HG03139 (cell line): Measurements from ENCODE around the gene EPM2AIP1.
A peak's percentile ranks its signal among the peaks of the same experiment; 100 is the strongest.
"Not testable (repeated sequence)": the region's sequence is repeated elsewhere in the genome, so short reads cannot be mapped to it uniquely, and the experiment has no call there.

ENCODE experiments used
- ATAC-seq: cut with Tn5 transposase; IDR thresholded peaks from one replicate; pipeline ENCODE4 v1.9.1; 2021; ENCODE audit not compliant: unreplicated experiment

EPM2AIP1 gene

GRCh38 chr3:36993326-36994283 is 674 bp upstream of the EPM2AIP1 start, which contains the start of gene MLH1:
Gene MLH1 (plus strand): TSS chr3:36993518. CDS start chr3:36993548, 30 bp downstream.
- peak; percentile 89 for ATAC-seq

GRCh38 chr3:36991923-36992805 is 767 bp downstream of the EPM2AIP1 start:
- no peak for ATAC-seq

- no peak for ATAC-seq
Observed at GRCh38 chr3:36991147-36991546, 1.8 kb downstream of the EPM2AIP1 start.

GRCh38 chr3:36989568-36989967 is 3.4 kb downstream of the EPM2AIP1 start:
- ATAC-seq, result no peak

- ATAC-seq, result no peak
Observed at GRCh38 chr3:36989005-36989404, 3.9 kb downstream of the EPM2AIP1 start.

- no peak for ATAC-seq
Observed at GRCh38 chr3:36988356-36988755, 4.6 kb downstream of the EPM2AIP1 start.

GRCh38 chr3:36981006-36981405 is 11.9 kb downstream of the EPM2AIP1 start:
- no peak for ATAC-seq

- ATAC-seq, result no peak
Observed at GRCh38 chr3:36973139-36973538, 19.8 kb downstream of the EPM2AIP1 start.

- ATAC-seq, result no peak
Observed at GRCh38 chr3:36972163-36972562, 20.8 kb downstream of the EPM2AIP1 start.

- ATAC-seq, result peak; percentile 99
Observed at GRCh38 chr3:36969540-36970432, 23.1 kb downstream of the EPM2AIP1 start.

GRCh38 chr3:36969085-36969484 is 23.8 kb downstream of the EPM2AIP1 start:
- no peak for ATAC-seq

GRCh38 chr3:36965440-36965839 is 27.5 kb downstream of the EPM2AIP1 start:
- no peak for ATAC-seq

GRCh38 chr3:36964817-36965216 is 28.1 kb downstream of the EPM2AIP1 start:
- peak; percentile 78 for ATAC-seq

- ATAC-seq, result no peak
Observed at GRCh38 chr3:36964331-36964730, 28.6 kb downstream of the EPM2AIP1 start.

GRCh38 chr3:36963008-36963407 is 29.9 kb downstream of the EPM2AIP1 start:
- not testable (repeated sequence) for ATAC-seq

GRCh38 chr3:36960502-36960901 is 32.4 kb downstream of the EPM2AIP1 start:
- ATAC-seq, result no peak

- no peak for ATAC-seq
Observed at GRCh38 chr3:36959821-36960220, 33.1 kb downstream of the EPM2AIP1 start.

- ATAC-seq, result no peak
Observed at GRCh38 chr3:36957862-36958686, 34.9 kb downstream of the EPM2AIP1 start.

- ATAC-seq, result no peak
Observed at GRCh38 chr3:36957063-36957462, 35.9 kb downstream of the EPM2AIP1 start.

- no peak for ATAC-seq
Observed at GRCh38 chr3:36956155-36956554, 36.8 kb downstream of the EPM2AIP1 start.
